ENCODE measurements around the gene SLC25A47. TPM values are rescaled to one million over a fixed set of nuclear protein-coding genes. Genes with fewer than 3 reads are reported as not detected.

The SLC25A47 gene
- total and polyA plus RNA-seq, 8 donors, result not detected

DNA sequence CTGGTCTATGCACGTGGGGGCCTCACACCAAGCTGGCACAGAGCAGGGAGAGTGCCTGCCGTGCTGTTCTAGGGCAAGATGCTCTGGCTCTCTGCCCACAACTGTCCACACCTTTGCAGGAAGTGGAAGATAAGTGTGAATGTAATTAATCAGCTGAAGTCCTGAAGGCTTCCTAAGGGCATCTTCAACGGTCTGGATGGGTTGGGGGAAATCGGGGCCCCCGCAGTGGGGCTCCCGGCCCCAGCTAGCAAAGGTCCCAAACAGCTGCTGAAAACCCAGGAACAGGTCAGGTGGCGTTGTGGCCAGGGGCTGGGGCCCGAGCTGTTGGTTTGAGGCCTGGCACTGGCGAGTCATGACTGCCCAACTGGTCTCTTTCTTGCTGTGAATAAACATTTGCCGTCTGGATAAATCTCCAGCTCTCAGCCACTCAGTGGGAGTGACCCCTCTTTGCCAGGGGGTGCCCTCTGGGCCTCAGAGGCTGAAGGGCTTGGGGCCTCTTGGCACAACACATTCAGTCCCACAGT lies 10.2 kb upstream of the SLC25A47 start:
- peak; percentile 6 for ATAC-seq
- intact Hi-C loops (cut with DNase I), result no loop called here
- TF ChIP-seq, protein P1, sequence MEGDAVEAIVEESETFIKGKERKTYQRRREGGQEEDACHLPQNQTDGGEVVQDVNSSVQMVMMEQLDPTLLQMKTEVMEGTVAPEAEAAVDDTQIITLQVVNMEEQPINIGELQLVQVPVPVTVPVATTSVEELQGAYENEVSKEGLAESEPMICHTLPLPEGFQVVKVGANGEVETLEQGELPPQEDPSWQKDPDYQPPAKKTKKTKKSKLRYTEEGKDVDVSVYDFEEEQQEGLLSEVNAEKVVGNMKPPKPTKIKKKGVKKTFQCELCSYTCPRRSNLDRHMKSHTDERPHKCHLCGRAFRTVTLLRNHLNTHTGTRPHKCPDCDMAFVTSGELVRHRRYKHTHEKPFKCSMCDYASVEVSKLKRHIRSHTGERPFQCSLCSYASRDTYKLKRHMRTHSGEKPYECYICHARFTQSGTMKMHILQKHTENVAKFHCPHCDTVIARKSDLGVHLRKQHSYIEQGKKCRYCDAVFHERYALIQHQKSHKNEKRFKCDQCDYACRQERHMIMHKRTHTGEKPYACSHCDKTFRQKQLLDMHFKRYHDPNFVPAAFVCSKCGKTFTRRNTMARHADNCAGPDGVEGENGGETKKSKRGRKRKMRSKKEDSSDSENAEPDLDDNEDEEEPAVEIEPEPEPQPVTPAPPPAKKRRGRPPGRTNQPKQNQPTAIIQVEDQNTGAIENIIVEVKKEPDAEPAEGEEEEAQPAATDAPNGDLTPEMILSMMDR (IDR thresholded peaks at IDR 0.05), result no peak

DNA sequence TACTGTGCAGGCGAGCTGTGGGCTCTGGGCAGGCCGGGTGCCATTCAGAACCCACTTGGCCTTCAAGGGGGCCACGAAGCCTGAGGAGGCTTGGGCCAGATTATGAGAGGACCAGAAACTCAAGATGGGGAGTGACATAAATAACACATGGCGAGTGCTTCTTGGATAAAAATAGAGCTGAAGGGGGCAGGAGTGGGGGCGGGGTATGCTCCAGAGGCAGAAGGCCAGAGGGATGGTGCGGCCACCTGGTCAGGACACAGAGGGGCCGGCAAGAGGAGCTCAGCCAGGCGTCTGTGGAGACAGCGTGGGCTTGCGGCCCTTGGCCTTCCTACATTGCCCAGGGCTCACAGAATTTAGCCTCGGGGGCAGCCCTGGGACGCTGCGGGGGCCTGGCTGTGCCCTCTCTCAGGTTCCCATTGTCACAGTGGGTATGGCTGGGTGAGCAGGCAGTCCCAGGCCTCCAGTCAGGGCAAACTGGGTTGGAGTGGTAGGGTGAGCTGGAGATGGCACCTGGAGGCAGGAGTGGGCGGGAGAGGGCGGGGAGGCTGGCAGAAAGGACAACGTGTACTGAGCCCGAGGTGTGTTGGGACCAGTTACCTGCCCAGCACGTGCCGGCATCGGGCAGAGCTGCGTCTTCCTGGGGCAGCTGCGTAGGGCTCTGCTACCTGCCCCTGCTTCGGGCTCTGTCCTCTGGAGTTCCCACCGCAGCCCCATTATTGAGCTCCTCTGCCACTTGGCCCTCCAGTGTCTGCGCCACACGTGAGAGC lies 9.5 kb upstream of the SLC25A47 start:
- TF ChIP-seq, protein P1 (IDR thresholded peaks at IDR 0.05), result no peak
- Histone ChIP-seq H3K27ac (no peak overlapping the region), H3K4me1 (peaks cover 12 to 42% of the 10 kb centered on the region in 2 donors), H3K9me3 (no peaks in the 10 kb centered on the region), H3K27me3 (no peaks in the 10 kb centered on the region), H3K4me3 (no peak overlapping the region), H3K36me3 (no peaks in the 10 kb centered on the region)
- intact Hi-C loops (cut with DNase I), result no loop called here
- ATAC-seq, result peak; percentile 2
- DNase-seq, result no peak

More for the DNA sequence above, 10.2 kb upstream of the SLC25A47 start:
- Histone ChIP-seq H3K4me3 (no peak overlapping the region), H3K27me3 (no peaks in the 10 kb centered on the region), H3K4me1 (peaks cover 12 to 42% of the 10 kb centered on the region in 2 donors), H3K9me3 (no peaks in the 10 kb centered on the region), H3K36me3 (no peaks in the 10 kb centered on the region), H3K27ac (no peak overlapping the region)
- no peak for DNase-seq

DNA sequence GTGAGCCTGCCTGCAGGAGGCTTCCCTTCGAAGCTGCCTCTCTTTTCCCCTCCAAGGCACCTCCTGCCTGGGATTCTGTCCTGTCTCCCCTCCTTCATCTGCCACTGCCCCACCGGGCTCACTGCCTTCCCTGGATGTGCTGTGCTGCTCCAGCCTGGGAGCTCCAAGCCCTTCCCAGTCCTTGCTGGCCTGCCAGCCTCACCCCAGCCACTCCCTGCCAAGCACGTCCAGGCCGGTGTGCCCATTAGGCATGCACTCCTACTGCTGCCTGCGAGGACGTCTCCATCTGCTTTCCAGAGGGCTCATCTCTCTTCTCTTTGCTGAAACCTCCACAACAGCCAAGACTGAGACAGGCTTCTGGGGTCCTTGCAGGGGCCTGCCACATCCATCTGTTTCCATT lies 8.4 kb upstream of the SLC25A47 start:
- peaks cover 12 to 34% of the 10 kb centered on the region in 2 donors for H3K4me1 ChIP-seq
- no peaks in the 10 kb centered on the region for H3K9me3 ChIP-seq
- no peaks in the 10 kb centered on the region for H3K36me3 ChIP-seq
- ATAC-seq, result no peak
- no peak overlapping the region for H3K27ac ChIP-seq
- no peak for DNase-seq
- no peak overlapping the region for H3K4me3 ChIP-seq
- H3K27me3 ChIP-seq, result no peaks in the 10 kb centered on the region
- intact Hi-C loops (cut with DNase I), result no loop called here
- TF ChIP-seq, protein P1 (IDR thresholded peaks at IDR 0.05), result no peak

DNA sequence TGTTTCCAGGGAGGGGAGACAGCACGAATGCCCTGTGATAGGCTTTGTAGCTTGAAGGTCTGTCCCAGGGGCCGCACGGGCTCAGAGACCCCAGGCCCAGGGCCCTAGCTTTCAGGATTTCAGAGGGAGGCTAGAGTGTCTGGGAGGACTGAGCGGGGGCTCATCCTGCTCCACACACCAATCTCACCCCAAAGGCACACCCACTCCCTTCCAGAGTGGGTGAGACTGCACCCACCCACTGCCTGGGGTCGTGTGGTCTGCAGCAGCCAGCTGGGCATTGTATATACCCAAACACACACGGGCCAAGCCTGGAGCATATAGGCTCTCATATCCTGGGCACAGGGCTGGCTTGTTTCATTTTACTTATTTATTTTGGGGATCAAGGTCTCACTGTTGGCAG lies 5.8 kb upstream of the SLC25A47 start:
- Histone ChIP-seq H3K27me3 (no peaks in the 10 kb centered on the region), H3K27ac (no peak overlapping the region), H3K9me3 (no peaks in the 10 kb centered on the region), H3K4me1 (peaks cover 12 to 27% of the 10 kb centered on the region in 2 donors), H3K36me3 (no peaks in the 10 kb centered on the region), H3K4me3 (no peak overlapping the region)
- ATAC-seq (no peak), DNase-seq (no peak)
- TF ChIP-seq, protein P1 (IDR thresholded peaks at IDR 0.05), result no peak
- intact Hi-C loops (cut with DNase I), result no loop called here

DNA sequence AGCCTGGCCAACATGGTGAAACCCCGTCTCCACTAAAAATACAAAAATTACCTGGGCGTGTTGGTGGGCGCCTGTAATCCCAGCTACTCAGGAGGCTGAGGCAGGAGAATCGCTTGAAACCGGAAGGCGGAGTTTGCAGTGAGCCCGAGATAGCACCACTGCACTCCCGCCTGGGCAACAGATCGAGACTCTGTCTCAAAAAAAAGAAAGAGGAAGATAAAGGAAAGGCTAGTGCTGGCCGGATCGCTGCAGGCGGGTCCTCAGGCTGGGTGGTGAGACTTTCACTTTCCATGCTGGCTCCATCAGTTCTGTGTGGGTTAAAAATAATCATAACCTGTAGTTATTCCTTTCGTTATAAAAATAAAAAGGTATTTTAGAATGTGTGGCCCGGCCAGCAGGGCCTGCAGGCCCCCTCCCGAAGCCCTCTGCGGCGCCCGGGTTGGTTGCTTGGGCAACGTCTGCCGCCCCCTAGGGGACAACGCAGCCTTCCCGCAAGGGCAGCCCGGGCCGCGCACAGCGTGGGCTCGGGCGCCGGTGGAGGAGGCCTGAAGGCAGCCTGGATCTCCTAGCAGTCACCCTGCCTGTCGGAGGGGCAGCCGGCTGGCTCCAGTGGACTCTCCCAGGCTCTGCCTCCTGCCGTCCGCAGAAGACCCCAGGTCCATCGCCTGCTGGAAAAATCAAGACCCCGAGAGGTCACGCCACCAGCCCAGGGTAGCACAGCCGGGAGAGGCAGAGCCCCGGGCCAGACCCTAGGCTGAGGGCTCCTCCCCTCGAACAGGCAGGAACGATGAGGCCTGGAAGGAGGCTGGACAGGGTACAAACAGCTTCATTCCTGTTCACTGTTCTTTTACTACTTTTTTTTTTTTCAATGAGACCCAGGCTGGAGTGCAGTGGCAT lies 5.0 kb upstream of the SLC25A47 start:
- no peaks in the 10 kb centered on the region for H3K36me3 ChIP-seq
- H3K27ac ChIP-seq, result peak overlapping the region; percentile 39 to 69
- no peaks in the 10 kb centered on the region for H3K27me3 ChIP-seq
- H3K4me1 ChIP-seq, result peaks cover 6 to 19% of the 10 kb centered on the region in 2 donors
- TF ChIP-seq, protein P1 (IDR thresholded peaks at IDR 0.05), result peak; percentile 85 to 91
- peak overlapping the region; percentile 9 to 48 for H3K4me3 ChIP-seq
- peak; percentile 96 for ATAC-seq
- DNase-seq, result peak; percentile 30 to 96 (median 66)
- no peaks in the 10 kb centered on the region for H3K9me3 ChIP-seq
- intact Hi-C loops (cut with DNase I), result no loop called here

Measured in left lung (tissue), 10 donors.